GM12865 (cell line): ENCODE measurements around the gene MYH11.

Source experiments
- DNase-seq: peaks from one replicate; pipeline ENCODE4 v3.0.0; 2010; ENCODE audit warnings: low read depth
- H3K4me3 ChIP-seq: 2 replicates; pipeline ENCODE4 v1.5.1; 2011; ENCODE audit warnings: mild to moderate bottlenecking, low read depth, low read length, control low read depth
- CTCF ChIP-seq: IDR thresholded peaks from 2 replicates; pipeline ENCODE4 v1.5.1; 2011; ENCODE audit warnings: low read length, control low read depth, low read depth, inconsistent platforms; ENCODE audit not compliant: insufficient read depth; ENCODE audit errors: missing control alignments

The MYH11 gene

GRCh38 chr16:15751940-15752339 lies 104.9 kb downstream of the MYH11 start:
- DNase-seq: no peak
- no peak overlapping the region for H3K4me3 ChIP-seq
- TF ChIP-seq CTCF: no peak

- no peak for DNase-seq
- no peak overlapping the region for H3K4me3 ChIP-seq
- TF ChIP-seq CTCF: no peak
These were observed 106.8 kb downstream of the MYH11 start for GRCh38 chr16:15749985-15750384.

- no peak for DNase-seq
- no peak overlapping the region for H3K4me3 ChIP-seq
- TF ChIP-seq CTCF: no peak
These were observed 107.5 kb downstream of the MYH11 start for GRCh38 chr16:15749371-15749770.

GRCh38 chr16:15748654-15749053 lies 108.2 kb downstream of the MYH11 start:
- TF ChIP-seq CTCF: no peak
- no peak overlapping the region for H3K4me3 ChIP-seq
- no peak for DNase-seq

- no peak for TF ChIP-seq CTCF
- no peak for DNase-seq
- no peak overlapping the region for H3K4me3 ChIP-seq
These were observed 108.9 kb downstream of the MYH11 start for GRCh38 chr16:15747937-15748336.

- no peak overlapping the region for H3K4me3 ChIP-seq
- TF ChIP-seq CTCF: no peak
- DNase-seq: no peak
These were observed 110.5 kb downstream of the MYH11 start for GRCh38 chr16:15746332-15746731.

DNA sequence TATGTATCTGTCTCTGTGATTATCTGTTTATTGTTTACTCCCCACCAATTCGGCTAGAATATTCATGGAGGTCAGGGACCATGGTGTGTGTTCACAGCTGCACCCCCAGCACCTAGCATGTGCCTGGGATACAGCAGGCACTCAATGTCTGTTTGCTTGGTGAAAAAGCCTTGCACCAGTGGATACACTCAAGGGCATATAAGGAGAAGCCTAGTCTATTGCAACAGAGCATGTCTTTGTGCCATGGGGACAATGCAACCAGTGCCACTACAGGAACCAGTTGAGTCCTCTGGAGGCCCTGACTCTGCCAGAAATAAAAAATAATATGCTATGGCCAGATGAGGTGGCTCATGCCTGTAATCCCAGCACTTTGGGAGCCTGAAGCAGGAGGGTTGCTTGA lies 113.2 kb downstream of the MYH11 start:
- TF ChIP-seq CTCF: no peak
- no peak overlapping the region for H3K4me3 ChIP-seq
- no peak for DNase-seq
